Upper lobe of left lung (tissue), 6 donors: ENCODE measurements around the gene STX10. TPM values are rescaled to one million over a fixed set of nuclear protein-coding genes. Genes with fewer than 3 reads are reported as not detected.
A peak's percentile ranks its signal among the peaks of the same experiment; 100 is the strongest.

Source experiments
- ATAC-seq, 2 donors: fragments of 200-7000 bp; cut with Tn5 transposase; one replicate each; pipeline ENCODE4 v1.9.1; 2022; ENCODE audit warnings: mild to moderate bottlenecking in 2 of 2, moderate library complexity in 2 of 2; ENCODE audit not compliant: low FRiP score in 2 of 2
- DNase-seq, 2 donors: peaks; one replicate each; pipeline ENCODE4 v3.0.0-alpha.2; 2019 to 2020
- H3K27ac ChIP-seq, 4 donors: fragments of 200-600 bp; sonication (generic); one replicate each; pipeline ENCODE4 v1.5.1; 2016 to 2019
- H3K27me3 ChIP-seq, 4 donors: fragments of 200-600 bp; sonication (generic); one replicate each; pipeline ENCODE4 v1.5.1; 2017 to 2019
- H3K36me3 ChIP-seq, 4 donors: fragments of 200-600 bp; sonication (generic); one replicate each; pipeline ENCODE4 v1.5.1; 2016 to 2019
- H3K4me1 ChIP-seq, 4 donors: fragments of 200-600 bp; sonication (generic); one replicate each; pipeline ENCODE4 v1.5.1; 2018 to 2019
- H3K4me3 ChIP-seq, 4 donors: fragments of 200-600 bp; sonication (generic); one replicate each; pipeline ENCODE4 v1.5.1; 2017 to 2019; ENCODE audit warnings: mild to moderate bottlenecking in 2 of 4, moderate library complexity in 1 of 4
- H3K9me3 ChIP-seq, 4 donors: fragments of 200-600 bp; sonication (generic); one replicate each; pipeline ENCODE4 v1.5.1; 2018 to 2019
- CTCF ChIP-seq, 6 experiments: fragments of 450-650 bp in 4 of 6; fragments of 200-600 bp in 2 of 6; sonication (generic) in 2 of 6; IDR thresholded peaks; one replicate each; pipeline ENCODE4 v1.5.1; 2016 to 2019; ENCODE audit warnings: antibody characterized with exemption in 6 of 6
- EP300 ChIP-seq, 4 donors: sonication (generic); formaldehyde crosslinking; IDR thresholded peaks; one replicate each; pipeline ENCODE4 v1.5.1; 2017; ENCODE audit warnings: antibody characterized with exemption in 4 of 4, control low read depth in 2 of 4
- POLR2A ChIP-seq, 4 donors: fragments of 450-650 bp; IDR thresholded peaks; one replicate each; pipeline ENCODE4 v1.5.1; 2016 to 2017; ENCODE audit warnings: antibody characterized with exemption in 4 of 4, mild to moderate bottlenecking in 2 of 4
- POLR2AphosphoS5 ChIP-seq, 2 donors: sonication (generic); formaldehyde crosslinking; IDR thresholded peaks; one replicate each; pipeline ENCODE4 v1.5.1; 2017; ENCODE audit warnings: antibody characterized with exemption in 2 of 2
- WGBS, 2 donors: methylation state at CpG; one replicate each; pipeline ENCODE4 v1.1.5; 2017 to 2018; 5-methylcytosine and 5-hydroxymethylcytosine counted together
- total RNA-seq, 6 donors: library from RNA; depleted of rRNA in 4 of 6; stranded (reverse); fragments of >200 nt in 4 of 6; gene quantifications; one replicate each; pipeline versions ENCODE4 v1.1.0 to v1.2.1, GENCODE V29; 2016 to 2021
- donor health status: DM: no; HTN: no; CAD: no; lungs with moderate emphysema.
- donor health status: DM: no; HTN: yes; CAD: no; lungs with severe emphysema.

Gene STX10
- total RNA-seq, 6 donors from 2014 or later: 80.0 to 348 (median 107) TPM

- DNase-seq (peak; percentile 94 to 95), ATAC-seq (peak; percentile 65 to 81)
- TF ChIP-seq POLR2AphosphoS5 (IDR thresholded peaks at IDR 0.05) (peak; percentile 100), POLR2A (IDR thresholded peaks at IDR 0.05) (peak; percentile 95 to 100 (median 100)), CTCF (IDR thresholded peaks at IDR 0.05) (peak in 5 of 6 experiments; percentile 8 to 53 (median 19)), EP300 (IDR thresholded peaks at IDR 0.05) (peak in 1 of 4 donors; percentile 91)
- Histone ChIP-seq H3K4me1 (peaks cover 22 to 48% (median 31%) of the 10 kb centered on the region in 4 donors), H3K9me3 (no peaks in the 10 kb centered on the region), H3K27ac (peak overlapping the region; percentile 98 to 100 (median 99)), H3K36me3 (peaks cover 0 to 10% (median 0%) of the 10 kb centered on the region in 4 donors), H3K27me3 (no peaks in the 10 kb centered on the region), H3K4me3 (peak overlapping the region; percentile 79 to 99 (median 92))
- WGBS, 2 donors: 0% methylated on average over 57 of the region's 59 CpGs; no CpG with 5 or more reads in 1 of the 2 donors
These were observed 2.9 kb upstream of the STX10 start for GRCh38 chr19:13152974-13153568.

GRCh38 chr19:13152356-13152973 is 2.3 kb upstream of the STX10 start:
- H3K4me1 ChIP-seq: peaks cover 24 to 46% (median 32%) of the 10 kb centered on the region in 4 donors
- 0% methylated on average over 5 to 20 of the region's 25 CpGs for WGBS, 2 donors
- ATAC-seq (peak in 1 of 2 donors; percentile 0), DNase-seq (no peak)
- no peaks in the 10 kb centered on the region for H3K9me3 ChIP-seq
- H3K27ac ChIP-seq: peak overlapping the region; percentile 98 to 100 (median 99)
- H3K27me3 ChIP-seq: no peaks in the 10 kb centered on the region
- H3K36me3 ChIP-seq: peaks cover 0 to 10% (median 0%) of the 10 kb centered on the region in 4 donors
- peak overlapping the region; percentile 79 to 99 (median 92) for H3K4me3 ChIP-seq
- TF ChIP-seq CTCF (IDR thresholded peaks at IDR 0.05): no peak
- TF ChIP-seq EP300 (IDR thresholded peaks at IDR 0.05): no peak
- TF ChIP-seq POLR2AphosphoS5 (IDR thresholded peaks at IDR 0.05): no peak
- no peak for TF ChIP-seq POLR2A (IDR thresholded peaks at IDR 0.05)

- peak overlapping the region; percentile 98 to 100 (median 99) for H3K27ac ChIP-seq
- H3K4me3 ChIP-seq: peak overlapping the region; percentile 79 to 99 (median 92)
- peaks cover 19 to 47% (median 34%) of the 10 kb centered on the region in 4 donors for H3K4me1 ChIP-seq
- DNase-seq (peak; percentile 97 to 99), ATAC-seq (peak; percentile 70 to 84)
- H3K9me3 ChIP-seq: no peaks in the 10 kb centered on the region
- no peaks in the 10 kb centered on the region for H3K27me3 ChIP-seq
- 0 to 2% methylated on average over 2 to 33 of the region's 71 CpGs for WGBS, 2 donors
- H3K36me3 ChIP-seq: peaks cover 0 to 10% (median 0%) of the 10 kb centered on the region in 4 donors
- TF ChIP-seq POLR2AphosphoS5 (IDR thresholded peaks at IDR 0.05) (peak; percentile 97 to 99), POLR2A (IDR thresholded peaks at IDR 0.05) (peak; percentile 57 to 98 (median 94)), EP300 (IDR thresholded peaks at IDR 0.05) (peak in 2 of 4 donors; percentile 25 to 67), CTCF (IDR thresholded peaks at IDR 0.05) (peak in 5 of 6 experiments; percentile 8 to 16 (median 13))
These were observed 1.6 kb upstream of the STX10 start for GRCh38 chr19:13151605-13152355.

GRCh38 chr19:13150931-13151604 is 893 bp upstream of the STX10 start:
- ATAC-seq (no peak), DNase-seq (peak in 1 of 2 donors; percentile 73)
- Histone ChIP-seq H3K4me3 (peak overlapping the region; percentile 59 to 99 (median 84)), H3K27me3 (no peaks in the 10 kb centered on the region), H3K4me1 (peaks cover 13 to 48% (median 30%) of the 10 kb centered on the region in 4 donors), H3K36me3 (peaks cover 0 to 10% (median 0%) of the 10 kb centered on the region in 4 donors), H3K27ac (peak overlapping the region; percentile 98 to 100 (median 99)), H3K9me3 (no peaks in the 10 kb centered on the region)
- WGBS, 2 donors: 0 to 1% methylated on average over 25 to 34 of the region's 34 CpGs
- no peak for TF ChIP-seq POLR2A (IDR thresholded peaks at IDR 0.05)
- no peak for TF ChIP-seq POLR2AphosphoS5 (IDR thresholded peaks at IDR 0.05)
- no peak for TF ChIP-seq CTCF (IDR thresholded peaks at IDR 0.05)
- no peak for TF ChIP-seq EP300 (IDR thresholded peaks at IDR 0.05)
